ENCODE results near the gene REEP6.
"Not testable (repeated sequence)": the region's sequence is repeated elsewhere in the genome, so short reads cannot be mapped to it uniquely, and the experiment has no call there.

The REEP6 gene

DNA sequence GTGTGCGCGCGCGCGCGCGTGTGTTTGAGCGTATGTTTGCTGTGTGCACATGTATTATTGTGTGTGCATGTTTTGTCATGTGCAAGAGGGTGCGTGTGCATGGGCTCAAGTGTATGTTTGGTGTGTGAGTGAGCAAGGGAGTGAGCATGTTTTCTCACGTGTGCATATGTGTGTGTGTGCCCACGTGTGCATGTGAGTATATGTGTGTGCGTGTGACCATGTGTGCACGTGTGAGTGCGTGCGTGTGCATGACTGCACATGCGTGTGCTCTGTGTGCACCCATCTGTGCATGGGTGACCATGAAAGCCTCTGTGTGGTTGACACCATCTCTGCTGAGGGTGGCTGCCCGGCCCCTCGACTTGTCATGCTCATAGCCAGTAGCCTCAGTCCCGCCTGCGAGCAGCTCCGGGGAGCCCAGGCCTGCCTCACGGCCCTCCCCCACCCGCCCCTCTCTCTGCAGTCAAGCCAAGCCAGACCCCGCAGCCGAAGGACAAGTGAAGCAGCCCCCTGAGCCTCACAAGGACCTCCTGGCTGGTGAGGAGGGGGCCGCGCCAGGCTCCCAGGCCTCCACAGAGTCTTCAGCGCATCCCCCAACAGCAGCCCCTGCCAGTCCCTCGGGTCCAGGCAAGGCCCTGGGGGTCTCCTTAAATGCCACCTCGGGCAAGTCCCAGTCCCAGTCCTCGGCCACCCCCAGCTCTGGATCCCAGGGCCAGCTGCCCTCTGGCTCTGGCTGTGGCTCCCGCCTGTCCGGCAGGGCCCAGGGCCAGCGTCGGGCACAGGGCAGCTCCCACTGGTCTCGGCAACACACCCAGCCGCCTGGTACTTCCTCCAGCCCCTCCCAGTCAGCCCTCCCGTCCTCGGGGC lies 6.0 kb downstream of the REEP6 start:
- no peaks in the 10 kb centered on the region for H4K20me1 ChIP-seq (ENCODE audit: insufficient read depth)
- no peaks in the 10 kb centered on the region for H3K79me2 ChIP-seq (ENCODE audit: insufficient read depth, low read depth)
- no peaks in the 10 kb centered on the region for H3K4me1 ChIP-seq (ENCODE audit: low read depth, poor library complexity, severe bottlenecking)
- no peak overlapping the region for H3K4me3 ChIP-seq (IDR thresholded peaks at IDR 0.05; ENCODE audit: insufficient read depth, low read depth, low read length)
- H3K9ac ChIP-seq = no peak overlapping the region
- no peaks in the 10 kb centered on the region for H3K36me3 ChIP-seq (ENCODE audit: insufficient read depth)
- peaks cover 85% of the 10 kb centered on the region for H3K27me3 ChIP-seq (ENCODE audit: insufficient read depth, low read depth)
- H2AFZ ChIP-seq (ENCODE audit: low read depth) = no peak overlapping the region
- H3K27ac ChIP-seq = no peak overlapping the region
- TF ChIP-seq, protein P1, sequence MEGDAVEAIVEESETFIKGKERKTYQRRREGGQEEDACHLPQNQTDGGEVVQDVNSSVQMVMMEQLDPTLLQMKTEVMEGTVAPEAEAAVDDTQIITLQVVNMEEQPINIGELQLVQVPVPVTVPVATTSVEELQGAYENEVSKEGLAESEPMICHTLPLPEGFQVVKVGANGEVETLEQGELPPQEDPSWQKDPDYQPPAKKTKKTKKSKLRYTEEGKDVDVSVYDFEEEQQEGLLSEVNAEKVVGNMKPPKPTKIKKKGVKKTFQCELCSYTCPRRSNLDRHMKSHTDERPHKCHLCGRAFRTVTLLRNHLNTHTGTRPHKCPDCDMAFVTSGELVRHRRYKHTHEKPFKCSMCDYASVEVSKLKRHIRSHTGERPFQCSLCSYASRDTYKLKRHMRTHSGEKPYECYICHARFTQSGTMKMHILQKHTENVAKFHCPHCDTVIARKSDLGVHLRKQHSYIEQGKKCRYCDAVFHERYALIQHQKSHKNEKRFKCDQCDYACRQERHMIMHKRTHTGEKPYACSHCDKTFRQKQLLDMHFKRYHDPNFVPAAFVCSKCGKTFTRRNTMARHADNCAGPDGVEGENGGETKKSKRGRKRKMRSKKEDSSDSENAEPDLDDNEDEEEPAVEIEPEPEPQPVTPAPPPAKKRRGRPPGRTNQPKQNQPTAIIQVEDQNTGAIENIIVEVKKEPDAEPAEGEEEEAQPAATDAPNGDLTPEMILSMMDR (conservative IDR thresholded peaks at IDR 0.05; ENCODE audit: low read depth, low read length) = no peak
- no peak overlapping the region for H3K4me2 ChIP-seq

DNA sequence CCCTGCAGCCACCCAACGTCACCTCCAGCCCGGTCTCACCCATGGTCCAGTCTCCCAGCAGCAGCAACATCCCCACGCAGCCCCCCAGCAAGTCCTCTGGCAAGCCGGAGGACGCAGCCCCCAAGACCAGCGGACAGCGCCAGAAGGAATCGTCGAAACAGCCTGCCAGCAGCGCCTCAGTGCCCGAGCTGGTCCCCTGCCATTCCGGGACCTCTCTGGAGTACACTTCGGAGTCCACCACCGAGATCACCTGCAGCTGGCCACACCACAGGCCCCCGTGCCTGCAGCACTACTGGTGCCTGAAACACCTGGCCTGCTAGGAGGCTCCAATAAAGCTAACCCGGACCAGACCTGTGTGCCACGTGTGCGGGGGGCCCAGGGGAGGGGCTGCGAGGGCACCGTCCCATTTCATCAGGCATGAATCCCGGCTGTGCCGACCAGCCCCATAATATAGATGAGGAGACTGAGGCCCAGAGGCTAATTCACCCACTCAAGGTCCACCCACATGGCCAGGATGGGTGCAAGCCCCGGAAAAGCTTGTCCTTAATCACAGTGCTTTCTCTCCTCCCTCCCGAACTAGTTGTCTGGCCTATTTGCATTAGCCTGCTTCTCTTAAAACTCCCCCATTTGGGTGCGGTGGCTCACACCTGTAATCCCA lies 6.7 kb downstream of the REEP6 start:
- Histone ChIP-seq H3K27me3 (ENCODE audit: insufficient read depth, low read depth) (peaks cover 85% of the 10 kb centered on the region), H3K9ac (no peak overlapping the region), H3K27ac (no peak overlapping the region), H3K4me1 (ENCODE audit: low read depth, poor library complexity, severe bottlenecking) (no peaks in the 10 kb centered on the region), H3K4me2 (no peak overlapping the region), H3K36me3 (ENCODE audit: insufficient read depth) (no peaks in the 10 kb centered on the region), H3K4me3 (IDR thresholded peaks at IDR 0.05; ENCODE audit: insufficient read depth, low read depth, low read length) (no peak overlapping the region), H3K79me2 (ENCODE audit: insufficient read depth, low read depth) (no peaks in the 10 kb centered on the region), H2AFZ (ENCODE audit: low read depth) (no peak overlapping the region), H4K20me1 (ENCODE audit: insufficient read depth) (no peaks in the 10 kb centered on the region)
- TF ChIP-seq, protein P1 (conservative IDR thresholded peaks at IDR 0.05; ENCODE audit: low read depth, low read length) = no peak

DNA sequence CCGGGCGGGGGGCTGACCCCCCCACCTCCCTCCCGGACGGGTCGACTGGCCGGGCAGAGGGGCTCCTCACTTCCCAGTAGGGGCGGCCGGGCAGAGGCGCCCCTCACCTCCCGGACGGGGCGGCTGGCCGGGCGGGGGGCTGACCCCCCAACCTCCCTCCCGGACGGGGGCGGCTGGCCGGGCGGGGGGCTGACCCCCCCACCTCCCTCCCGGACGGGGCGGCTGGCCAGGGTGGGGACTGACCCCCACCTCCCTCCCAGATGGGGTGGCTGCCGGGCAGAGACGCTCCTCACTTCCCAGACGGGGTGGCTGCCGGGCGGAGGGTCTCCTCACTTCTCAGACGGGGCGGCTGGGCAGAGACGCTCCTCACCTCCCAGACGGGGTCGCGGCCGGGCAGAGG lies 8.2 kb downstream of the REEP6 start:
- H3K27ac ChIP-seq; H3K9ac ChIP-seq; H3K79me2 ChIP-seq (ENCODE audit: insufficient read depth, low read depth); H3K36me3 ChIP-seq (ENCODE audit: insufficient read depth); H3K4me3 ChIP-seq (IDR thresholded peaks at IDR 0.05; ENCODE audit: insufficient read depth, low read depth, low read length); H4K20me1 ChIP-seq (ENCODE audit: insufficient read depth); H3K4me2 ChIP-seq; H2AFZ ChIP-seq (ENCODE audit: low read depth); H3K4me1 ChIP-seq (ENCODE audit: low read depth, poor library complexity, severe bottlenecking): not testable (repeated sequence)
- peaks cover 84% of the 10 kb centered on the region for H3K27me3 ChIP-seq (ENCODE audit: insufficient read depth, low read depth)

DNA sequence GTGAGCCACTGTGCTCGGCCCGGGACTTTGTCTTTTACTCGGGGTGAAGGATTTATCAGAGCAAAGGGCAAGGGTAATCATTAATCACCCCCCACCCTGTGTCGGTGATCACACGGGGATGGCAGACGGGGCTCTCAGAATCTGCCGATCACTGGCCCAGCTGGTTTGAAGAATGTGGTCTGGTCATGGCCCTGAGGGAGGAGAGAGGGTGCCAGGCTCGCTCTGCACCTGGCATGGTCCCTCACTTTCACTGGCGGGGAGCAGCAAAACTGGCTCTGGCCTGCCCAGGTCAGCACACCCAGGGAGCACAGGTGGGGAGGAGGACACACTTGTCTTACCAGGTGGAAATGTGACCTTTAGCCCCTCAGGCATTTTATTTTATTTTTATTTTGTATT lies 10.2 kb downstream of the REEP6 start:
- Histone ChIP-seq H3K79me2 (ENCODE audit: insufficient read depth, low read depth) (no peaks in the 10 kb centered on the region), H3K27me3 (ENCODE audit: insufficient read depth, low read depth) (peaks cover 84% of the 10 kb centered on the region), H3K4me2 (no peak overlapping the region)

More for the DNA sequence above, 10.2 kb downstream of the REEP6 start:
- no peak overlapping the region for H3K9ac ChIP-seq
- TF ChIP-seq, protein P1 (conservative IDR thresholded peaks at IDR 0.05; ENCODE audit: low read depth, low read length) = no peak
- H3K4me3 ChIP-seq (IDR thresholded peaks at IDR 0.05; ENCODE audit: insufficient read depth, low read depth, low read length) = no peak overlapping the region
- no peaks in the 10 kb centered on the region for H3K4me1 ChIP-seq (ENCODE audit: low read depth, poor library complexity, severe bottlenecking)
- H3K36me3 ChIP-seq (ENCODE audit: insufficient read depth) = no peaks in the 10 kb centered on the region
- no peak overlapping the region for H2AFZ ChIP-seq (ENCODE audit: low read depth)
- no peaks in the 10 kb centered on the region for H4K20me1 ChIP-seq (ENCODE audit: insufficient read depth)
- no peak overlapping the region for H3K27ac ChIP-seq
